ENCODE data around the gene FAN1. TPM values are rescaled to one million over a fixed set of nuclear protein-coding genes. Genes with fewer than 3 reads are reported as not detected.
A peak's percentile ranks its signal among the peaks of the same experiment; 100 is the strongest.

The FAN1 gene
- total RNA-seq, 1 experiment from 2014 or later = 28.2 TPM

DNA sequence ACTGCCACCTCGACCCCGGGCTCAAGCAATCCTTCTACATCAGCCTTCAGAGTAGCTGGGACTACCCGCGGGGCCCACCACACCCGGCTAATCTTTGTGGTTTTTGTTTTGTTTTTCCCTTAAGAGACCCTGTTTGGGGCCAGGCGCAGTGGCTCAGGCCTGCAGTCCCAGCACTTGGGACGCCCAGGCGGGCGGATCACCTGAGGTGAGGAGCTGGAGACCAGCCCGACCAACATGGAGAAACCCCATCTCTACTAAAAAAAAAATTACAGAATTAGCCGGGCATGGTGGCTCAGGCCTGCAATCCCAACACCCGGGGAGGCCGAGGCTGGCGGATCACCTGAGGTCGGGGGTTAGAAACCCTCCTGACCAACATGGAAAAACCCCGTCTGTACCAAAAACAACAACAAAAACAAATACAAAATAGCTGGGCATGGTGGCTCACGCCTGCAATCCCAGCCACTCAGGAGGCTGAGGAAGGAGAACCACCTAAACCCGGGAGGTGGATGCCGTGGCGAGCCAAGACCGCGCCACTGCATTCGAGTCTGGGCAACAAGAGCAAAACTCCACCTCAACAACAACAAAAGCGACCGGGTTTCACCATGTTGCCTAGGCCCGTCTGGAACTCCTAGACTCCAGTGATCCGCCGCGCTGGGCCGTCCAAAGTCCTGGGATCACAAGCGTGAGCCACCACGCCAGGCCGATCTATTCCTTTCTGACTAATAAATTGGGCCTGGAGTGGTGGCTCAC, 8.1 kb upstream of the FAN1 start:
- Histone ChIP-seq H3K18ac (ENCODE audit: insufficient read length, low read depth, low read length) (no peak overlapping the region), H3K4me1 (ENCODE audit: insufficient read depth, low read length) (no peaks in the 10 kb centered on the region), H4K91ac (ENCODE audit: insufficient read length, low read depth, low read length) (no peak overlapping the region), H3K56ac (ENCODE audit: insufficient read length, low read depth, low read length) (no peak overlapping the region), H3K23me2 (ENCODE audit: insufficient read length, low read depth, low read length, poor library complexity, severe bottlenecking) (no peaks in the 10 kb centered on the region), H3K23ac (ENCODE audit: insufficient read length, low read depth, low read length) (no peak overlapping the region), H2BK15ac (ENCODE audit: low read depth, low read length) (no peak overlapping the region), H2BK20ac (ENCODE audit: low read depth, low read length, poor library complexity, severe bottlenecking) (no peak overlapping the region), H3K4ac (ENCODE audit: low read depth, low read length) (no peak overlapping the region), H2BK5ac (ENCODE audit: insufficient read length, low read length) (no peak overlapping the region), H3K79me2 (ENCODE audit: insufficient read depth, low read length) (no peaks in the 10 kb centered on the region), H2AK5ac (ENCODE audit: insufficient read length, low read length) (no peak overlapping the region), H3K27me3 (ENCODE audit: insufficient read depth, low read length) (no peaks in the 10 kb centered on the region), H2BK12ac (ENCODE audit: insufficient read length, low read depth, low read length) (no peak overlapping the region), H3K9ac (ENCODE audit: extremely low read depth, insufficient read length, low read length) (no peak overlapping the region), H3K27ac (ENCODE audit: insufficient read length, low read depth, low read length) (no peak overlapping the region), H3T11ph (ENCODE audit: low read length) (no peak overlapping the region), H2BK120ac (ENCODE audit: low read depth, low read length, poor library complexity, severe bottlenecking) (no peak overlapping the region), H3K9me3 (ENCODE audit: control insufficient read depth, low read depth, low read length) (no peaks in the 10 kb centered on the region), H4K8ac (replicated peaks; ENCODE audit: insufficient read length, low read depth, low read length) (no peak overlapping the region), H4K5ac (ENCODE audit: insufficient read length, low read depth, low read length) (no peak overlapping the region), H3K4me2 (ENCODE audit: insufficient read depth, insufficient read length, low read length) (no peak overlapping the region), H2AFZ (ENCODE audit: low read length) (no peak overlapping the region), H4K20me1 (ENCODE audit: control insufficient read depth, insufficient read depth, insufficient read length) (no peaks in the 10 kb centered on the region), H3K14ac (ENCODE audit: insufficient read depth, low read length) (no peak overlapping the region), H3K79me1 (ENCODE audit: insufficient read depth, low read depth, low read length, poor library complexity, severe bottlenecking) (no peaks in the 10 kb centered on the region)
- Mint-ChIP-seq H3K9me3 (no peaks in the 10 kb centered on the region; a peak in 1 of 5 replicates), H3K27me3 (ENCODE audit: low read depth) (no peaks in the 10 kb centered on the region), H3K36me3 (ENCODE audit: insufficient read depth in 1 of 3, low read depth in 3 of 3) (no peaks in the 10 kb centered on the region), H3K4me1 (peaks cover 12% of the 10 kb centered on the region in 2 experiments), H3K4me3 (no peak overlapping the region), H3K27ac (peak overlapping the region in 1 of 3 experiments; percentile 72; a peak in 1 of 7 replicates)
- TF ChIP-seq, protein P1, sequence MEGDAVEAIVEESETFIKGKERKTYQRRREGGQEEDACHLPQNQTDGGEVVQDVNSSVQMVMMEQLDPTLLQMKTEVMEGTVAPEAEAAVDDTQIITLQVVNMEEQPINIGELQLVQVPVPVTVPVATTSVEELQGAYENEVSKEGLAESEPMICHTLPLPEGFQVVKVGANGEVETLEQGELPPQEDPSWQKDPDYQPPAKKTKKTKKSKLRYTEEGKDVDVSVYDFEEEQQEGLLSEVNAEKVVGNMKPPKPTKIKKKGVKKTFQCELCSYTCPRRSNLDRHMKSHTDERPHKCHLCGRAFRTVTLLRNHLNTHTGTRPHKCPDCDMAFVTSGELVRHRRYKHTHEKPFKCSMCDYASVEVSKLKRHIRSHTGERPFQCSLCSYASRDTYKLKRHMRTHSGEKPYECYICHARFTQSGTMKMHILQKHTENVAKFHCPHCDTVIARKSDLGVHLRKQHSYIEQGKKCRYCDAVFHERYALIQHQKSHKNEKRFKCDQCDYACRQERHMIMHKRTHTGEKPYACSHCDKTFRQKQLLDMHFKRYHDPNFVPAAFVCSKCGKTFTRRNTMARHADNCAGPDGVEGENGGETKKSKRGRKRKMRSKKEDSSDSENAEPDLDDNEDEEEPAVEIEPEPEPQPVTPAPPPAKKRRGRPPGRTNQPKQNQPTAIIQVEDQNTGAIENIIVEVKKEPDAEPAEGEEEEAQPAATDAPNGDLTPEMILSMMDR (conservative IDR thresholded peaks at IDR 0.05) = no peak
- no CpG with 5 or more reads among the region's 33 CpGs for WGBS (ENCODE audit: extremely low coverage, insufficient read length, low lambda C conversion rate)
- no peak for DNase-seq

All from H9 (cell line).